ENCODE measurements around the gene APOA4. TPM values are rescaled to one million over a fixed set of nuclear protein-coding genes. Genes with fewer than 3 reads are reported as not detected.
"Not testable (repeated sequence)": the region's sequence is repeated elsewhere in the genome, so short reads cannot be mapped to it uniquely, and the experiment has no call there.

APOA4 gene
- total RNA-seq, 4 donors from 2014 or later, result 2.6 to 3.5 TPM; not detected in 2

GRCh38 chr11:116835042-116835772 lies 12.1 kb upstream of the APOA4 start:
- TF ChIP-seq POLR2A (IDR thresholded peaks at IDR 0.05) (no peak), CTCF (IDR thresholded peaks at IDR 0.05 in 4 of 5, conservative IDR thresholded peaks at IDR 0.05 in 1 of 5) (no peak)
- intact Hi-C loops (cut with DNase I; ENCODE audit: low total_unique reads), result no loop called here

GRCh38 chr11:116834535-116835041 lies 11.5 kb upstream of the APOA4 start:
- H3K4me3 ChIP-seq; H3K36me3 ChIP-seq; DNase-seq; in situ Hi-C loops (cut with MboI; ENCODE audit: low sequenced_read_pairs in 4 of 4); H3K9me3 ChIP-seq; H3K27me3 ChIP-seq; intact Hi-C loops (cut with DNase I; ENCODE audit: low total_unique reads); ATAC-seq: not testable (repeated sequence)
- Histone ChIP-seq H3K4me1 (peaks cover 10 to 14% of the 10 kb centered on the region in 2 donors), H3K27ac (peak overlapping the region in 3 of 4 donors; percentile 63 to 70 (median 69))

More at GRCh38 chr11:116835042-116835772, 12.1 kb upstream of the APOA4 start:
- ATAC-seq, result peak; percentile 23 to 28
- Histone ChIP-seq H3K36me3 (no peaks in the 10 kb centered on the region), H3K4me1 (peaks cover 10 to 14% of the 10 kb centered on the region in 2 donors), H3K27ac (peak overlapping the region; percentile 63 to 70 (median 66)), H3K9me3 (no peaks in the 10 kb centered on the region), H3K27me3 (no peaks in the 10 kb centered on the region), H3K4me3 (peak overlapping the region; percentile 43 to 55 (median 44))
- DNase-seq, result no peak
- in situ Hi-C loops (cut with MboI; ENCODE audit: low sequenced_read_pairs in 4 of 4), result no loop called here

- Histone ChIP-seq H3K27me3 (no peaks in the 10 kb centered on the region), H3K27ac (no peak overlapping the region), H3K4me3 (no peak overlapping the region), H3K9me3 (no peaks in the 10 kb centered on the region), H3K36me3 (no peaks in the 10 kb centered on the region), H3K4me1 (peaks cover 10 to 14% of the 10 kb centered on the region in 2 donors)
- ATAC-seq (no peak), DNase-seq (no peak)
- TF ChIP-seq POLR2A (IDR thresholded peaks at IDR 0.05) (no peak), CTCF (IDR thresholded peaks at IDR 0.05 in 4 of 5, conservative IDR thresholded peaks at IDR 0.05 in 1 of 5) (no peak)
- intact Hi-C loops (cut with DNase I; ENCODE audit: low total_unique reads) (no loop called here), in situ Hi-C loops (cut with MboI; ENCODE audit: low sequenced_read_pairs in 4 of 4) (no loop called here)
Measured at GRCh38 chr11:116833816-116834534, 10.9 kb upstream of the APOA4 start.

GRCh38 chr11:116833491-116833815 lies 10.3 kb upstream of the APOA4 start:
- TF ChIP-seq CTCF (IDR thresholded peaks at IDR 0.05 in 4 of 5, conservative IDR thresholded peaks at IDR 0.05 in 1 of 5) (no peak), POLR2A (IDR thresholded peaks at IDR 0.05) (no peak)
- H3K4me3 ChIP-seq, result no peak overlapping the region
- H3K4me1 ChIP-seq, result peaks cover 10 to 14% of the 10 kb centered on the region in 2 donors
- in situ Hi-C loops (cut with MboI; ENCODE audit: low sequenced_read_pairs in 4 of 4), result no loop called here
- H3K27ac ChIP-seq, result no peak overlapping the region
- DNase-seq (no peak), ATAC-seq (no peak)
- no peaks in the 10 kb centered on the region for H3K36me3 ChIP-seq
- intact Hi-C loops (cut with DNase I; ENCODE audit: low total_unique reads), result no loop called here
- H3K9me3 ChIP-seq, result no peaks in the 10 kb centered on the region
- no peaks in the 10 kb centered on the region for H3K27me3 ChIP-seq
